ES-I3 (cell line): ENCODE data around the gene ADAMTS12.

ENCODE experiments used
- H3K36me3 ChIP-seq: 2 replicates; pipeline ENCODE4 v1.6.1; 2013; ENCODE audit warnings: mild to moderate bottlenecking, low read length, control low read depth, moderate library complexity; ENCODE audit not compliant: insufficient read depth
- H3K4me1 ChIP-seq: 2 replicates; pipeline ENCODE4 v1.6.1; 2013; ENCODE audit warnings: mild to moderate bottlenecking, control low read depth, low read length; ENCODE audit not compliant: insufficient read depth
- H3K9ac ChIP-seq: 2 replicates; pipeline ENCODE4 v1.6.1; 2013; ENCODE audit warnings: low read depth, mild to moderate bottlenecking, low read length, moderate library complexity
- H3K9me3 ChIP-seq: 2 replicates; pipeline ENCODE4 v1.6.1; 2013; ENCODE audit warnings: mild to moderate bottlenecking, low read length, moderate library complexity; ENCODE audit not compliant: control insufficient read depth, insufficient read depth

Gene ADAMTS12

GRCh38 chr5:33793836-33794549 lies 97.8 kb downstream of the ADAMTS12 start:
- Histone ChIP-seq H3K9me3 (no peaks in the 10 kb centered on the region), H3K4me1 (peaks cover 7% of the 10 kb centered on the region; the same call in 1 of the 2 replicates), H3K36me3 (no peaks in the 10 kb centered on the region), H3K9ac (no peak overlapping the region)

DNA sequence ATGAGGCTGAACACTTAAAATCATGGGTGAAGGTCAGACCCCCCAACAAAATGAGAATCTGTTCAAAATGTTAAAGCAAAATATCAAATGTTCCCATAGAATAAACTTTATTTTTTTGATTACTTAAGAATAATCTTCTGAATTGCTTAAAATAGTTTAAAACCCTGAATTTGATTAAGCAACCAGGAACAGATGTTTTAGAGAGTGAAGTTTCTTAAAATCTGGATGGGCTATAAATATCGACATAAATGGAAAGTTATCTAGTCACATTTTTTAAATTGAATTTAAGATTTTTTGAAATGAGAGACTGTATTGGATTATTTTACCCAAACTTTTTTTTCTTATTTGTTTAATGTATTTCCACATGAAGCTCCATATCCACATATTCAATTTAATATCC lies 98.5 kb downstream of the ADAMTS12 start:
- H3K9ac ChIP-seq = no peak overlapping the region
- peaks cover 7% of the 10 kb centered on the region; the same call in 1 of the 2 replicates for H3K4me1 ChIP-seq
- no peaks in the 10 kb centered on the region for H3K36me3 ChIP-seq
- no peaks in the 10 kb centered on the region for H3K9me3 ChIP-seq

- Histone ChIP-seq H3K4me1 (peaks cover 7% of the 10 kb centered on the region; the same call in 1 of the 2 replicates), H3K9me3 (no peaks in the 10 kb centered on the region), H3K9ac (no peak overlapping the region), H3K36me3 (no peaks in the 10 kb centered on the region)
Measured at GRCh38 chr5:33792559-33792958, 99.2 kb downstream of the ADAMTS12 start.

DNA sequence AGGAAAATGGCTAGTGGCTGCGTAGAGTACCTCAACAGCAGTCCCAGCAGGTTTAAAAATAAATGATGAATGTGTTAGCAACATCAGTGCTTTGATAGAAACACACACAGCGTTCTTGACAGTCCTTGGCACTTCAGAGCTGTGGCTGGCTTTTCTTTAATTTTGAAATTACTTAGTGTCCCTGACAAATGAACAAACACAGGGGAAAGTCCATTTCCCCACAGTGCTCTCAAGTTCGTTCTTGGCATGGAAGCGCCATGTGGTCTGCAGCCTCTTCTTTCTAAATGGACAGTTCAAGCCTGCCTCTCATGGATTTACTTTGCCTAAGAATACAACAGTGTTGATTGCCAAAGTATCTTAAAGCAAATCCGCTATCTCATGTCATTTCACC lies 102.2 kb downstream of the ADAMTS12 start:
- H3K9ac ChIP-seq = no peak overlapping the region
- H3K36me3 ChIP-seq = no peaks in the 10 kb centered on the region
- no peaks in the 10 kb centered on the region for H3K4me1 ChIP-seq
- no peaks in the 10 kb centered on the region for H3K9me3 ChIP-seq

GRCh38 chr5:33788922-33789566 lies 102.7 kb downstream of the ADAMTS12 start:
- H3K4me1 ChIP-seq = no peaks in the 10 kb centered on the region
- no peak overlapping the region for H3K9ac ChIP-seq
- H3K9me3 ChIP-seq = no peaks in the 10 kb centered on the region
- no peaks in the 10 kb centered on the region for H3K36me3 ChIP-seq

DNA sequence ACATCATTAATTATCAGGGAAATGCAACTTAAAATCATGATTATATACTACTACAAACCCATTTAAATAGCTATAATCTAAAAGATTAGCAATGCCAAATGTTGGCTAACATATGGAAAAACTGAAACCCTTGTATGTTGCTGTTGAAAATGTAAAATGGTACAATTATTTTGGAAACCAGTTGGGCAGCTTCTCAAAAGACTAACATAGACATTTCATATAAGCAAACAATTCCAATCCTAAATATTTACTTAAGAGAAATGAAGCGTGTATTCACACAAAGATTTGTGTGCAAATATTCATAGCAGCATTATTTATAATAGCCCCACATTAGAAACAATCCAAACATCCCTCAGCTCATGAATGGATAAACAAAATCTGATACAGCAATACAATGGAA lies 106.2 kb downstream of the ADAMTS12 start:
- Histone ChIP-seq H3K4me1 (peaks cover 5% of the 10 kb centered on the region; the same call in 1 of the 2 replicates), H3K36me3 (no peaks in the 10 kb centered on the region), H3K9me3 (no peaks in the 10 kb centered on the region)

GRCh38 chr5:33781286-33781685 lies 110.5 kb downstream of the ADAMTS12 start:
- Histone ChIP-seq H3K9ac (no peak overlapping the region), H3K36me3 (no peaks in the 10 kb centered on the region), H3K4me1 (peaks cover 5% of the 10 kb centered on the region; the same call in 1 of the 2 replicates), H3K9me3 (peaks cover 3% of the 10 kb centered on the region; the same call in 1 of the 2 replicates)

More for the DNA sequence above, 106.2 kb downstream of the ADAMTS12 start:
- no peak overlapping the region for H3K9ac ChIP-seq

DNA sequence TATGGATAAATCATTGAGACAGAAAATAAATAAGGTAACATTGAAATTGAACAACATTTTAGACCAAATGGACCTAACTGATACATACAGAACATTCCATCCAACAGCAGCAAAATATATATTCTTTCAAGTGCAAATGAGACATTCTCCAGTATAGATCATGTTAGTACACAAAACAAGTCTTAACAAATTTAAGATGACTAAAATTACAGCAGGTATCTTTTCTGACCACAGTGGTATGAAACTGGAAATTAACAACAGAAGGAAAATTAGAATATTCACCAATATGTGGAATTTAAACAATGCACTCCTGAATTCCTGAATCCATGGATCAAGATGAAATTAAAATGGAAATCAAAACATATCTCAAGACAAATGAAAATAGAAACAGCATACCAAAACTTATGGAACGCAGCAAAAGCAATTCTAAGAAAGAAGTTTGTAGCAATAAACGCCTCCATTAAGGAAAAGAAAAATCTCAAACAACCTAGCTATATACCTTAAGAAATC lies 115.6 kb downstream of the ADAMTS12 start:
- Histone ChIP-seq H3K36me3 (no peaks in the 10 kb centered on the region), H3K4me1 (peaks cover 1% of the 10 kb centered on the region; the same call in 1 of the 2 replicates), H3K9ac (no peak overlapping the region), H3K9me3 (peaks cover 3% of the 10 kb centered on the region; the same call in 1 of the 2 replicates)

GRCh38 chr5:33774341-33774740 lies 117.4 kb downstream of the ADAMTS12 start:
- H3K9ac ChIP-seq = no peak overlapping the region
- H3K36me3 ChIP-seq = no peaks in the 10 kb centered on the region
- no peaks in the 10 kb centered on the region for H3K4me1 ChIP-seq
- H3K9me3 ChIP-seq = peaks cover 3% of the 10 kb centered on the region; the same call in 1 of the 2 replicates

DNA sequence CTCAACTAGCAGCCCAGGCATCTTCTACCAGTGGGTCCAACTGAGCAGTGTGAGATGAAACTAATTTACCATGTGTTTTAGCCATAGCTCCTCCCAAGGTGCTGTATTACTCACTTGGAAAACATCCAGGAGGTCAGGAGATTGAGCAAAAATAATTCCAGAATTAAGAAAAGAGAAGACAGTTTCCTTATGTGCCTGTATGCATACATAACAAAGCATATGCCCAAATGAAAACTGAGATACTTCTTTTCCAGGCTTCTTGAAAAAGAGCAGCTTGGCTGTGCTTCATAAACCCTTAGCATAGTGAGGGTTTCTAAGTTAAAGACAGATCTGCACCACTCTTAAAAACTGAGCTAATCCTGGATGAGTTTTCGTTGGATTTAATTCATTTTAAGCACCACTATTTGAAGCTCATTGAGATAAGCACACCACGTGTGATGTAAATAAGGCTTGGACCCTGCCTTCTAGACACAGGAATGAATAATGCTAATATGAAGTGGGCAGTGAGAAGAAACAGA lies 119.4 kb downstream of the ADAMTS12 start:
- no peaks in the 10 kb centered on the region; the same call in 1 of the 2 replicates for H3K9me3 ChIP-seq
- H3K9ac ChIP-seq = no peak overlapping the region
- H3K36me3 ChIP-seq = no peaks in the 10 kb centered on the region
- H3K4me1 ChIP-seq = no peaks in the 10 kb centered on the region

- Histone ChIP-seq H3K4me1 (peaks cover 6% of the 10 kb centered on the region; the same call in 1 of the 2 replicates), H3K9me3 (no peaks in the 10 kb centered on the region), H3K9ac (no peak overlapping the region), H3K36me3 (no peaks in the 10 kb centered on the region)
Measured at GRCh38 chr5:33769968-33770367, 121.8 kb downstream of the ADAMTS12 start.

DNA sequence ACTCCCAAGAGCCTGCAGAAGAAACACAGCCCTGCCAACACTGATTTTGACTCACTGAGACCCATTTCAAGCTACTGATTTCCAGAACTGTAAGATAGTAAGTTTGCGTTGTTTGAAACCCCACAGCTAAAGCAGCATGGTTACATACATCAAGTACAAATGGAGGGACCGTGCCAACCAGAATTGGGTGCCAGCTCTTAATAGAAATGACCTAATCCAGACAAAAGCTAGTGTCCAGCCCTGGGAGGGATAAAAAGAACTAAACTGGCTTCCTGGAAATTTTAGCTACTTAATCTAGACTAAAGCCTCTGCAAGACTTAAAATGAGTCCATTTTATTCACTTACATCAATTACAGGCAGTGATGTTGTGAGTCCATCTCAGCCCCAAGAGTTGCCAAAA lies 122.6 kb downstream of the ADAMTS12 start:
- H3K4me1 ChIP-seq = peaks cover 13% of the 10 kb centered on the region; the same call in 1 of the 2 replicates
- no peak overlapping the region for H3K9ac ChIP-seq
- H3K9me3 ChIP-seq = no peaks in the 10 kb centered on the region
- no peaks in the 10 kb centered on the region for H3K36me3 ChIP-seq

GRCh38 chr5:33766023-33766422 lies 125.8 kb downstream of the ADAMTS12 start:
- Histone ChIP-seq H3K4me1 (peaks cover 21% of the 10 kb centered on the region), H3K9me3 (no peaks in the 10 kb centered on the region), H3K36me3 (no peaks in the 10 kb centered on the region), H3K9ac (no peak overlapping the region)

GRCh38 chr5:33764786-33765185 lies 127.0 kb downstream of the ADAMTS12 start:
- Histone ChIP-seq H3K9ac (no peak overlapping the region), H3K36me3 (no peaks in the 10 kb centered on the region), H3K4me1 (peaks cover 21% of the 10 kb centered on the region), H3K9me3 (no peaks in the 10 kb centered on the region)
